Measurements from ENCODE around the gene HSD3B7. TPM values are rescaled to one million over a fixed set of nuclear protein-coding genes. Genes with fewer than 3 reads are reported as not detected.

Gene HSD3B7
- total RNA-seq, 2 donors from 2014 or later = 8.8 TPM

- H3K9me3 Mint-ChIP-seq = no peaks in the 10 kb centered on the region
- no peak overlapping the region for H3K27ac Mint-ChIP-seq
- no peaks in the 10 kb centered on the region for H3K27me3 Mint-ChIP-seq
- peak; percentile 30 for ATAC-seq (replicated peaks)
- peak overlapping the region; percentile 32 for H3K4me3 Mint-ChIP-seq
- peaks cover 36% of the 10 kb centered on the region for H3K36me3 Mint-ChIP-seq (ENCODE audit: low read depth)
- no peaks in the 10 kb centered on the region for H3K4me1 Mint-ChIP-seq
These were observed 558 bp downstream of the HSD3B7 start for GRCh38 chr16:30985401-30986128.

DNA sequence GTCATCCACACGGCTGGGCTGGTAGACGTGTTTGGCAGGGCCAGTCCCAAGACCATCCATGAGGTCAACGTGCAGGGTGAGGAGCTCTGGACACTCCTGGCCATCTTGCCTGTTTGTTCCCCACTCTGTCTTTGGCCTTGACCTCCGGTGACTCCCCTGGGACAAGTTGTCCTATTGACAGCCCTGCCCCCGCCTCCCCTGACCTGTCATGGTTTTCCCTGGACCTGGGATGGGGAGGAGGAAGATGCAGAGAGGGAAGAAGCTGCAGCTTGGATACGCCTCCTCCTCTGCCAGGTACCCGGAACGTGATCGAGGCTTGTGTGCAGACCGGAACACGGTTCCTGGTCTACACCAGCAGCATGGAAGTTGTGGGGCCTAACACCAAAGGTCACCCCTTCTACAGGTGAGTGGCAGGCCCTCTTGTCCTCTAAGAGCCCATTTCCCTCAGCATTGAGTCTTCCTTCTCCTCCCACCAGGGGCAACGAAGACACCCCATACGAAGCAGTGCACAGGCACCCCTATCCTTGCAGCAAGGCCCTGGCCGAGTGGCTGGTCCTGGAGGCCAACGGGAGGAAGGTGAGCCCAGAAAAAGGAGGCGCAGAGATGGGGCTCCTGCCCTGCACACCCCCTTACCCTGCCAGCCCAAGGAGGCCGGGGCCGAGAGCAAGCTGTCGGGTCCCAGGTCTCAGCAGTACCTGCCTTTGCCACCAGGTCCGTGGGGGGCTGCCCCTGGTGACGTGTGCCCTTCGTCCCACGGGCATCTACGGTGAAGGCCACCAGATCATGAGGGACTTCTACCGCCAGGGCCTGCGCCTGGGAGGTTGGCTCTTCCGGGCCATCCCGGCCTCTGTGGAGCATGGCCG is 1.4 kb downstream of the HSD3B7 start:
- no peak for ATAC-seq (replicated peaks)
- Mint-ChIP-seq H3K4me1 (no peaks in the 10 kb centered on the region), H3K9me3 (no peaks in the 10 kb centered on the region), H3K4me3 (no peak overlapping the region), H3K27ac (no peak overlapping the region), H3K27me3 (no peaks in the 10 kb centered on the region), H3K36me3 (ENCODE audit: low read depth) (peaks cover 32% of the 10 kb centered on the region)

- no peaks in the 10 kb centered on the region for H3K4me1 Mint-ChIP-seq
- no peak overlapping the region for H3K4me3 Mint-ChIP-seq
- no peak overlapping the region for H3K27ac Mint-ChIP-seq
- peaks cover 19% of the 10 kb centered on the region for H3K36me3 Mint-ChIP-seq (ENCODE audit: low read depth)
- no peaks in the 10 kb centered on the region for H3K27me3 Mint-ChIP-seq
- H3K9me3 Mint-ChIP-seq = no peaks in the 10 kb centered on the region
- no peak for ATAC-seq (replicated peaks)
These were observed 2.7 kb downstream of the HSD3B7 start for GRCh38 chr16:30987581-30988190.

DNA sequence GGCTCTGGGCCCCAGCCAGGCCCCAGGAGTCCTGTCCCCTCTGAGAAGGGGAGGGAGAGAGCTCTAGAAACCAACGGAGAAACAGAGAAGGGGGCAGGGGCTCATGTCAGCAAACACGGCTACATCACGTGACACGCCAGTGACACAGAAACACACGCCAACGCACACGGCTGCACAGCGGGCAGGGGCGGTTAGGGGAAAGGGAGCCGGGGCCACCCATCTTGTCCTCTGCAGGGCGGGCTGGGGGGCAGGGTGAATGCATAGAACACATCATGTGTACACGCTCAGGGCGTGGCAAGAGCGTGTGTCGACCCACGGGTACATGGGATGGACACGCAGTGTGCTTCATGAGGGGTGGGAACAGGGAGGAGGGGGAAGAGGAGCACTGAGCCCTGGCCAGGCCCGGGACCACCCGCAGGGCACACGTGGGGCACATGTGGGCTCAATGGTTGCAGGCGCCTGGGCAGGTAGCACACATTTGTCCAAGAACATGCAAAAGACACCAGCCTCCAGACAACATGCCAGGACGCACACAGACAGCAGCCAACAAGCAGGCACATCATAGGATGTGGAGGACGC is 4.6 kb downstream of the HSD3B7 start:
- no peaks in the 10 kb centered on the region for H3K36me3 Mint-ChIP-seq (ENCODE audit: low read depth)
- peaks cover 2% of the 10 kb centered on the region for H3K4me1 Mint-ChIP-seq
- no peaks in the 10 kb centered on the region for H3K27me3 Mint-ChIP-seq
- H3K27ac Mint-ChIP-seq = no peak overlapping the region
- ATAC-seq (replicated peaks) = no peak
- no peaks in the 10 kb centered on the region for H3K9me3 Mint-ChIP-seq
- no peak overlapping the region for H3K4me3 Mint-ChIP-seq

- Mint-ChIP-seq H3K4me1 (peaks cover 6% of the 10 kb centered on the region), H3K9me3 (no peaks in the 10 kb centered on the region), H3K27me3 (no peaks in the 10 kb centered on the region), H3K36me3 (ENCODE audit: low read depth) (no peaks in the 10 kb centered on the region), H3K4me3 (no peak overlapping the region), H3K27ac (no peak overlapping the region)
- ATAC-seq (replicated peaks) = no peak
These were observed 5.1 kb downstream of the HSD3B7 start for GRCh38 chr16:30990105-30990504.

GRCh38 chr16:30991052-30991451 is 6.0 kb downstream of the HSD3B7 start:
- Mint-ChIP-seq H3K9me3 (no peaks in the 10 kb centered on the region), H3K27me3 (no peaks in the 10 kb centered on the region), H3K4me1 (peaks cover 6% of the 10 kb centered on the region), H3K36me3 (ENCODE audit: low read depth) (no peaks in the 10 kb centered on the region), H3K27ac (no peak overlapping the region), H3K4me3 (no peak overlapping the region)
- ATAC-seq (replicated peaks) = no peak

DNA sequence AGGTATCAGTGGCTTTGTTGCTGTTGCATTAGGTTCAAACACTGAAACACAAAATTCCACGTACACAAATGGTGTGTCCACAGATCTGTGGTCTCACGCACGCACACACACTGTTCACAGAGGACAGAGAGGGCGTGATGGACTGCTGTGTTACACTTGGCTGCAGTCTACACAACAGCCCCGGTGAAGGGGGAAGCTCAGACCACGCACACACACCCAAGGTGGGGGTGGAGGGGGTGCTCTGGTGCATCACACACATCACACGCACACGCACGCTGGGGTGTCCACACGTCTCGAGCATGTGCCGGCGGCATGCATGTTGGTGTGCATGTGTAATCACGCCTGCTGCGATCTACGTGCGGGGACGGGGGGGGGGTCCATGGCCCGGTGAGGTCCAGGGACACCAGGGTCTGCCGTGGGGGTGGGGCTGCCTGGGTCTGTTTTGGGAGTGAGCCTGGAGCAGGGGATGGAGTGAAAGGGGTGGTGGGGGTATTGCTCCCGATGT is 7.3 kb downstream of the HSD3B7 start:
- H3K27ac Mint-ChIP-seq = no peak overlapping the region
- peaks cover 6% of the 10 kb centered on the region for H3K4me1 Mint-ChIP-seq
- H3K9me3 Mint-ChIP-seq = no peaks in the 10 kb centered on the region
- H3K4me3 Mint-ChIP-seq = no peak overlapping the region
- no peak for ATAC-seq (replicated peaks)
- H3K27me3 Mint-ChIP-seq = no peaks in the 10 kb centered on the region
- no peaks in the 10 kb centered on the region for H3K36me3 Mint-ChIP-seq (ENCODE audit: low read depth)

- no peak overlapping the region for H3K4me3 Mint-ChIP-seq
- H3K9me3 Mint-ChIP-seq = no peaks in the 10 kb centered on the region
- no peaks in the 10 kb centered on the region for H3K27me3 Mint-ChIP-seq
- no peak for ATAC-seq (replicated peaks)
- no peak overlapping the region for H3K27ac Mint-ChIP-seq
- H3K36me3 Mint-ChIP-seq (ENCODE audit: low read depth) = no peaks in the 10 kb centered on the region
- H3K4me1 Mint-ChIP-seq = peaks cover 6% of the 10 kb centered on the region
These were observed 8.2 kb downstream of the HSD3B7 start for GRCh38 chr16:30992931-30993816.

DNA sequence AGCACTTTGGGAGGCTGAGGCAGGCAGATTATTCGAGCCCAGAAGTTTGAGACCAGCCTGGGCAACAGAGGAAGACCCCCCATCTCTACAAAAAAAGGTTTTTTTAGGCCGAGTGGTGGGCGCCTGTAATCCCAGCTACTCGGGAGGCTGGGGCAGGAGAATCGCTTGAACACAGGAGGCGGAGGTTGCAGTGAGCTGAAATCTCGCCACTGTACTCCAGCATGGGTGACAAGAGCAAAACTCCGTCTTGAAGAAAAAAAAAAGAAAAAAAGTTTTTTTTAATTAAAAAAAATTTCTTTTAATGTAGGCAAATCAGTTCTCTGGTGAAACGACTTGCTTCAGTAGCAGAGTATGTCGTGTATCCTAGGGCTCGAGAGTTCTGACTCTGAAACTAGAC is 10.9 kb downstream of the HSD3B7 start:
- Mint-ChIP-seq H3K9me3 (no peaks in the 10 kb centered on the region), H3K27me3 (no peaks in the 10 kb centered on the region), H3K4me3 (peak overlapping the region; percentile 70), H3K4me1 (peaks cover 6% of the 10 kb centered on the region), H3K27ac (no peak overlapping the region), H3K36me3 (ENCODE audit: low read depth) (no peaks in the 10 kb centered on the region)
- ATAC-seq (replicated peaks) = no peak

GRCh38 chr16:30996324-30996984 is 11.4 kb downstream of the HSD3B7 start:
- Mint-ChIP-seq H3K4me1 (peaks cover 6% of the 10 kb centered on the region), H3K27ac (no peak overlapping the region), H3K27me3 (no peaks in the 10 kb centered on the region), H3K4me3 (peak overlapping the region; percentile 70), H3K9me3 (no peaks in the 10 kb centered on the region), H3K36me3 (ENCODE audit: low read depth) (no peaks in the 10 kb centered on the region)
- no peak for ATAC-seq (replicated peaks)

- Mint-ChIP-seq H3K9me3 (no peaks in the 10 kb centered on the region), H3K4me1 (peaks cover 6% of the 10 kb centered on the region), H3K27ac (no peak overlapping the region), H3K36me3 (ENCODE audit: low read depth) (no peaks in the 10 kb centered on the region), H3K27me3 (no peaks in the 10 kb centered on the region), H3K4me3 (peak overlapping the region; percentile 70)
- ATAC-seq (replicated peaks) = peak; percentile 91
These were observed 12.1 kb downstream of the HSD3B7 start for GRCh38 chr16:30996985-30997724.

- Mint-ChIP-seq H3K27me3 (no peaks in the 10 kb centered on the region), H3K4me1 (peaks cover 6% of the 10 kb centered on the region), H3K36me3 (ENCODE audit: low read depth) (no peaks in the 10 kb centered on the region), H3K9me3 (no peaks in the 10 kb centered on the region), H3K4me3 (peak overlapping the region; percentile 70), H3K27ac (no peak overlapping the region)
- ATAC-seq (replicated peaks) = no peak
These were observed 13.0 kb downstream of the HSD3B7 start for GRCh38 chr16:30997725-30998711.
